ENCODE data around the gene LINGO1. TPM values are rescaled to one million over a fixed set of nuclear protein-coding genes. Genes with fewer than 3 reads are reported as not detected.

The LINGO1 gene
- total and polyA plus RNA-seq, 9 of the 15 experiments (the other 6 are each of a cell fraction or from before 2014, with no cell fraction given), result 0.07 to 15.3 (median 2.1) TPM

- TF ChIP-seq, protein P1, sequence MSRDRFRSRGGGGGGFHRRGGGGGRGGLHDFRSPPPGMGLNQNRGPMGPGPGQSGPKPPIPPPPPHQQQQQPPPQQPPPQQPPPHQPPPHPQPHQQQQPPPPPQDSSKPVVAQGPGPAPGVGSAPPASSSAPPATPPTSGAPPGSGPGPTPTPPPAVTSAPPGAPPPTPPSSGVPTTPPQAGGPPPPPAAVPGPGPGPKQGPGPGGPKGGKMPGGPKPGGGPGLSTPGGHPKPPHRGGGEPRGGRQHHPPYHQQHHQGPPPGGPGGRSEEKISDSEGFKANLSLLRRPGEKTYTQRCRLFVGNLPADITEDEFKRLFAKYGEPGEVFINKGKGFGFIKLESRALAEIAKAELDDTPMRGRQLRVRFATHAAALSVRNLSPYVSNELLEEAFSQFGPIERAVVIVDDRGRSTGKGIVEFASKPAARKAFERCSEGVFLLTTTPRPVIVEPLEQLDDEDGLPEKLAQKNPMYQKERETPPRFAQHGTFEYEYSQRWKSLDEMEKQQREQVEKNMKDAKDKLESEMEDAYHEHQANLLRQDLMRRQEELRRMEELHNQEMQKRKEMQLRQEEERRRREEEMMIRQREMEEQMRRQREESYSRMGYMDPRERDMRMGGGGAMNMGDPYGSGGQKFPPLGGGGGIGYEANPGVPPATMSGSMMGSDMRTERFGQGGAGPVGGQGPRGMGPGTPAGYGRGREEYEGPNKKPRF (IDR thresholded peaks at IDR 0.05; ENCODE audit: low read depth, low read length), result no peak
- TF ChIP-seq CEBPG (CRISPR knock-in tag; IDR thresholded peaks at IDR 0.05) (no peak), CEBPG (tag; conservative IDR thresholded peaks at IDR 0.05 in 1 of 2, IDR thresholded peaks at IDR 0.05 in 1 of 2) (no peak), CSDE1 (IDR thresholded peaks at IDR 0.05) (no peak), TFAM (CRISPR knock-in tag; conservative IDR thresholded peaks at IDR 0.05) (no peak), ATF1 (CRISPR knock-in tag; IDR thresholded peaks at IDR 0.05) (no peak), ATF1 (tag; IDR thresholded peaks at IDR 0.05) (0 out of 2 replicates have a peak, but pooled peaks have one; percentile 22), BRF1 (IDR thresholded peaks at IDR 0.05; ENCODE audit: borderline replicate concordance, extremely low read depth, insufficient read length) (no peak), KDM1A (IDR thresholded peaks at IDR 0.05) (peak; percentile 73 to 75), ZBTB7A (IDR thresholded peaks at IDR 0.05; ENCODE audit: borderline replicate concordance, control insufficient read depth, low read depth, low read length) (no peak), TAF1 (IDR thresholded peaks at IDR 0.05; ENCODE audit: control insufficient read depth, extremely low read depth, insufficient read depth, low read length, severe bottlenecking) (no peak), MAZ (CRISPR knock-in tag; conservative IDR thresholded peaks at IDR 0.05 in 1 of 2, IDR thresholded peaks at IDR 0.05 in 1 of 2) (no peak), GATAD2B (IDR thresholded peaks at IDR 0.05; ENCODE audit: borderline replicate concordance) (no peak), EP400 (IDR thresholded peaks at IDR 0.05) (peak; percentile 62; the same call in 1 of the 2 replicates), CBFA2T2 (conservative IDR thresholded peaks at IDR 0.05) (no peak), MYNN (IDR thresholded peaks at IDR 0.05) (no peak), MYNN (CRISPR knock-in tag; IDR thresholded peaks at IDR 0.05) (no peak), RFX1 (IDR thresholded peaks at IDR 0.05) (no peak), MLX (CRISPR knock-in tag; conservative IDR thresholded peaks at IDR 0.05) (no peak), PHTF2 (CRISPR knock-in tag; IDR thresholded peaks at IDR 0.05) (no peak), CEBPB (tag; IDR thresholded peaks at IDR 0.05) (no peak), MBD2 (IDR thresholded peaks at IDR 0.05; ENCODE audit: borderline replicate concordance, low read depth) (peak; percentile 37; the same call in 1 of the 2 replicates), ZNF589 (CRISPR knock-in tag; IDR thresholded peaks at IDR 0.05; ENCODE audit: low read depth) (no peak)
- TF ChIP-seq, protein P2, sequence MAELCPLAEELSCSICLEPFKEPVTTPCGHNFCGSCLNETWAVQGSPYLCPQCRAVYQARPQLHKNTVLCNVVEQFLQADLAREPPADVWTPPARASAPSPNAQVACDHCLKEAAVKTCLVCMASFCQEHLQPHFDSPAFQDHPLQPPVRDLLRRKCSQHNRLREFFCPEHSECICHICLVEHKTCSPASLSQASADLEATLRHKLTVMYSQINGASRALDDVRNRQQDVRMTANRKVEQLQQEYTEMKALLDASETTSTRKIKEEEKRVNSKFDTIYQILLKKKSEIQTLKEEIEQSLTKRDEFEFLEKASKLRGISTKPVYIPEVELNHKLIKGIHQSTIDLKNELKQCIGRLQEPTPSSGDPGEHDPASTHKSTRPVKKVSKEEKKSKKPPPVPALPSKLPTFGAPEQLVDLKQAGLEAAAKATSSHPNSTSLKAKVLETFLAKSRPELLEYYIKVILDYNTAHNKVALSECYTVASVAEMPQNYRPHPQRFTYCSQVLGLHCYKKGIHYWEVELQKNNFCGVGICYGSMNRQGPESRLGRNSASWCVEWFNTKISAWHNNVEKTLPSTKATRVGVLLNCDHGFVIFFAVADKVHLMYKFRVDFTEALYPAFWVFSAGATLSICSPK (IDR thresholded peaks at IDR 0.05; ENCODE audit: borderline replicate concordance), result no peak
- TF ChIP-seq, protein P3, sequence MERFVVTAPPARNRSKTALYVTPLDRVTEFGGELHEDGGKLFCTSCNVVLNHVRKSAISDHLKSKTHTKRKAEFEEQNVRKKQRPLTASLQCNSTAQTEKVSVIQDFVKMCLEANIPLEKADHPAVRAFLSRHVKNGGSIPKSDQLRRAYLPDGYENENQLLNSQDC (CRISPR knock-in tag; IDR thresholded peaks at IDR 0.05), result no peak
Measured at GRCh38 chr15:77599899-77600298, 32.8 kb downstream of the LINGO1 start (continued).
